Sigmoid colon (tissue), 7 donors: Measurements from ENCODE around the gene SHISAL1. TPM values are rescaled to one million over a fixed set of nuclear protein-coding genes. Genes with fewer than 3 reads are reported as not detected.
A peak's percentile ranks its signal among the peaks of the same experiment; 100 is the strongest.
"Not testable (repeated sequence)": the region's sequence is repeated elsewhere in the genome, so short reads cannot be mapped to it uniquely, and the experiment has no call there.

Experiments used
- DNase-seq: peaks from one replicate; pipeline ENCODE4 v3.0.0-alpha.2; 2019
- H3K27ac ChIP-seq, 4 donors: fragments of 200-600 bp; sonication (generic); one replicate each; pipeline ENCODE4 v1.5.1; 2016 to 2019; ENCODE audit warnings: mild to moderate bottlenecking in 1 of 4
- H3K27me3 ChIP-seq, 3 donors: fragments of 200-600 bp; sonication (generic); one replicate each; pipeline ENCODE4 v1.5.1; 2019; ENCODE audit warnings: mild to moderate bottlenecking in 1 of 3
- H3K36me3 ChIP-seq, 4 donors: fragments of 200-600 bp; sonication (generic); one replicate each; pipeline ENCODE4 v1.5.1; 2016 to 2019
- H3K4me1 ChIP-seq, 4 donors: fragments of 200-600 bp; sonication (generic); one replicate each; pipeline ENCODE4 v1.5.1; 2017 to 2019
- H3K4me3 ChIP-seq, 4 donors: fragments of 200-600 bp; sonication (generic); one replicate each; pipeline ENCODE4 v1.5.1; 2017 to 2019; ENCODE audit warnings: mild to moderate bottlenecking in 2 of 4, moderate library complexity in 1 of 4
- H3K9me3 ChIP-seq, 4 donors: fragments of 200-600 bp in 3 of 4; sonication (generic) in 3 of 4; one replicate each; pipeline versions ENCODE4 v1.5.1 to v1.6.1; 2013 to 2019
- EP300 ChIP-seq, 4 donors: sonication (generic); formaldehyde crosslinking; IDR thresholded peaks; one replicate each; pipeline ENCODE4 v1.6.1; 2017; ENCODE audit warnings: antibody characterized with exemption in 4 of 4
- POLR2A ChIP-seq, 2 donors: fragments of 450-650 bp; IDR thresholded peaks; one replicate each; pipeline ENCODE4 v1.6.1; 2016; ENCODE audit warnings: antibody characterized with exemption in 2 of 2, mild to moderate bottlenecking in 2 of 2, moderate library complexity in 2 of 2
- POLR2AphosphoS5 ChIP-seq, 4 donors: sonication (generic); formaldehyde crosslinking; IDR thresholded peaks; one replicate each; pipeline ENCODE4 v1.6.1; 2017; ENCODE audit warnings: antibody characterized with exemption in 4 of 4
- WGBS, 2 donors: extraction: QIAGEN DNeasy Blood & Tissue Kit; methylation state at CpG; one replicate each; pipeline ENCODE4 v1.1.7; 2013; 5-methylcytosine and 5-hydroxymethylcytosine counted together
- intact Hi-C: fragments of 100-400 bp; cut with DNase I; formaldehyde crosslinking; loops from one replicate; pipeline ENCODE4 v1.15.1; 2023
- polyA plus RNA-seq, 3 donors: library from polyadenylated mRNA; stranded (reverse); fragments of 200-250 nt; gene quantifications; one replicate each; pipeline ENCODE4 v1.2.3, GENCODE V29; 2013
- total RNA-seq, 4 donors: library from RNA; depleted of rRNA; stranded (reverse); fragments of >200 nt; gene quantifications; one replicate each; pipeline ENCODE4 v1.1.0, GENCODE V29; 2016
- TF ChIP-seq, protein P1 (sequence below), 4 experiments: fragments of 450-650 bp in 3 of 4; fragments of 200-600 bp in 1 of 4; IDR thresholded peaks; one replicate each; pipeline ENCODE4 v1.5.1; 2016 to 2019; ENCODE audit warnings: antibody characterized with exemption in 4 of 4, mild to moderate bottlenecking in 3 of 4, moderate library complexity in 2 of 4
- donor health status: healthy with polysubstance abuse.
- donor health status: Bipolar disorder and iron deficiency.
- donor health status: healthy.

SHISAL1 gene
- total and polyA plus RNA-seq, 7 donors, result 0.23 to 32.4 (median 20.7) TPM

DNA sequence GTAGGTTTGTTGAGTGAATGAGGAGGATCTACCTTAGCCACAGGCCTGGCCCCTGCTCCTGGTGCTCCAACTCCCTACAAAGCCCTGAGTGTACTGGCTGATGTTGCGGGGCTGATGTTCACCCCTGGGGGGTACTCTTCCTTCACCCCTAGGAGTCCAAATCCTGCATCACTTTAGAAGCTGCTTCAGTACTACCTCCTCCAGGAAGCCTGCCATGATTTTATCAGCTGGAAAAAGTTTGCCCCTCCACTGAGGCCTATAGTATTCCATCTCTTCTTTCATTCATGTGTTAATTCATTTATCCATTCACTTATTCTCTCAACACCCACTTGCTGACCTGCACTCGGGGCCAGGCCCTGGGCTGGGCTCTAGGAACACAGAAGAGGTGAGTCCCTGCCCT, 7.8 kb downstream of the SHISAL1 start:
- no peaks in the 10 kb centered on the region for H3K27me3 ChIP-seq
- no peaks in the 10 kb centered on the region for H3K9me3 ChIP-seq
- 77 to 92% methylated on average over 2 of the region's 2 CpGs for WGBS, 2 donors
- intact Hi-C loops, result loop anchor here (5.0 to 10.0 kb wide), 3 partner anchors 160 to 218 kb away; partner anchors contain the start of gene RTL6
- no peaks in the 10 kb centered on the region for H3K36me3 ChIP-seq
- no peak for DNase-seq
- TF ChIP-seq EP300 (IDR thresholded peaks at IDR 0.05), result no peak
- TF ChIP-seq, protein P1, sequence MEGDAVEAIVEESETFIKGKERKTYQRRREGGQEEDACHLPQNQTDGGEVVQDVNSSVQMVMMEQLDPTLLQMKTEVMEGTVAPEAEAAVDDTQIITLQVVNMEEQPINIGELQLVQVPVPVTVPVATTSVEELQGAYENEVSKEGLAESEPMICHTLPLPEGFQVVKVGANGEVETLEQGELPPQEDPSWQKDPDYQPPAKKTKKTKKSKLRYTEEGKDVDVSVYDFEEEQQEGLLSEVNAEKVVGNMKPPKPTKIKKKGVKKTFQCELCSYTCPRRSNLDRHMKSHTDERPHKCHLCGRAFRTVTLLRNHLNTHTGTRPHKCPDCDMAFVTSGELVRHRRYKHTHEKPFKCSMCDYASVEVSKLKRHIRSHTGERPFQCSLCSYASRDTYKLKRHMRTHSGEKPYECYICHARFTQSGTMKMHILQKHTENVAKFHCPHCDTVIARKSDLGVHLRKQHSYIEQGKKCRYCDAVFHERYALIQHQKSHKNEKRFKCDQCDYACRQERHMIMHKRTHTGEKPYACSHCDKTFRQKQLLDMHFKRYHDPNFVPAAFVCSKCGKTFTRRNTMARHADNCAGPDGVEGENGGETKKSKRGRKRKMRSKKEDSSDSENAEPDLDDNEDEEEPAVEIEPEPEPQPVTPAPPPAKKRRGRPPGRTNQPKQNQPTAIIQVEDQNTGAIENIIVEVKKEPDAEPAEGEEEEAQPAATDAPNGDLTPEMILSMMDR (IDR thresholded peaks at IDR 0.05), result no peak
- TF ChIP-seq POLR2AphosphoS5 (IDR thresholded peaks at IDR 0.05), result no peak
- no peak for TF ChIP-seq POLR2A (IDR thresholded peaks at IDR 0.05)
- peaks cover under 1 to 64% (median 61%) of the 10 kb centered on the region in 4 donors for H3K4me1 ChIP-seq
- H3K27ac ChIP-seq, result peak overlapping the region; percentile 79 to 98 (median 92)
- no peak overlapping the region for H3K4me3 ChIP-seq

DNA sequence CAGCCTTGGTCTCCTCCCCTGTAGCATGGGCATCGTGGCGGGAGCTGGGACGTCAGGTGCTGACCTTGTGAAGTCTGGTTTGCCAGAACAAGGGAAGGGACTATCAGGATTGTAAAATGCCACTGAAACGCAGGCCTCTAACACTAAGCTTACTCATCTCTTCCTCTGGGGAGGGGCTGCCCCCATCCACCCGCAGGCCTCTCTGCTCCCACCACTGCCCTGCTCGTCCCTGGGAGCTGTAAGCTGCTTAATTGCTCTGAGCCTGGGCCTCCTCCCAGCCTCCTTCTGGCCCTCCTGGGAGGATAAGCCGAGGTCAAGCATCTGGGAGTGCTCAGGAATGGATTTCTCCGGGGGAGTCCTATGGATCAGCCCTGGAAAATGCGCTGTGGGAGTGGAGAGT, 8.4 kb downstream of the SHISAL1 start:
- TF ChIP-seq POLR2AphosphoS5 (IDR thresholded peaks at IDR 0.05) (no peak), EP300 (IDR thresholded peaks at IDR 0.05) (no peak), POLR2A (IDR thresholded peaks at IDR 0.05) (no peak)
- TF ChIP-seq, protein P1 (IDR thresholded peaks at IDR 0.05), result no peak
- Histone ChIP-seq H3K27ac (peak overlapping the region; percentile 79 to 98 (median 92)), H3K36me3 (no peaks in the 10 kb centered on the region), H3K9me3 (no peaks in the 10 kb centered on the region), H3K27me3 (no peaks in the 10 kb centered on the region), H3K4me3 (no peak overlapping the region), H3K4me1 (peaks cover 3 to 59% (median 56%) of the 10 kb centered on the region in 4 donors)
- DNase-seq, result no peak
- WGBS, 2 donors, result 35 to 62% methylated on average over 9 of the region's 9 CpGs
- intact Hi-C loops, result loop anchor here (10.0 kb wide), 1 partner anchor 160 kb away; no protein-coding TSS in a partner anchor

DNA sequence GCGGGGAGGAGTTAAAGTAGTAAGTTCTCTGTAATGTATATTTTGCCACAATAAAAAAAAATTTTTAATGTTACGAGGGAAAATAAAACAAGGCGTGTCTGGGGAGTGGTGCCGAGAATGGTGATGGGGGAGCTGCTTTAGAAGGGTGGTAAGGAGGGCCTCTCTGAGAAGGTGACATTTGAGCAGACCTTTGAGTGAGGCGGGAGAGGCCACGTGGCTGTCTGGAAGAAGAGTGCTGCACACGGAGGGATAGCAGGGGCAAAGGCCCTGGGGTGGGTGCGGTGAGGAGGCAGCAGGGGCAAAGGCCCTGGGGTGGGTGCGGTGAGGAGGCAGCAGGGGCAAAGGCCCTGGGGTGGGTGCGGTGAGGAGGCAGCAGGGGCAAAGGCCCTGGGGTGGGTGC, 10.4 kb downstream of the SHISAL1 start:
- 42 to 77% methylated on average over 8 to 9 of the region's 10 CpGs for WGBS, 2 donors
- H3K36me3 ChIP-seq, DNase-seq, H3K27ac ChIP-seq, H3K4me3 ChIP-seq, H3K9me3 ChIP-seq, H3K27me3 ChIP-seq: not testable (repeated sequence)
- intact Hi-C loops, result loop anchor here (10.0 kb wide), 1 partner anchor 158 kb away; no protein-coding TSS in a partner anchor
- peaks cover 3 to 39% (median 37%) of the 10 kb centered on the region in 4 donors for H3K4me1 ChIP-seq

DNA sequence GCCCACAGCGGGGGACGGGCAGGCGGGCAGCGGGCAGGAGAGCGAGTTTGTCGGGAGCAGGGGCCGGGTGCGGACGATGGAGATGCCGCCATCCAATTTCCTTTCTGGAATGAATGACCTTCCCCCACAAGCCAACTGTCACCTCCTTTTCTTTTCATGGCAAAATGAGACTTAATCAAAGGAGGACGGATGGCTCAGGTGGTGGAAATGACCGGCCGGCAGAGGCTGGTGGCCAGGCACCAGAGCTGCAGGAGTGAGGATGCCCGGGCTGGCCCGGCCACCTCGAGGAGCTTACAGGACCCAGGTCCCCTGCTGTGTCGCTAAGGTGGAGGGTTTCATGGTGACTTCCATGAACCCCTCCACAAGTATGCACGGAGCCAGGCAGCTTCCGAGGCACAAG, 11.7 kb downstream of the SHISAL1 start:
- Histone ChIP-seq H3K36me3 (no peaks in the 10 kb centered on the region), H3K27ac (no peak overlapping the region), H3K27me3 (no peaks in the 10 kb centered on the region), H3K4me1 (peaks cover 3 to 26% (median 25%) of the 10 kb centered on the region in 4 donors), H3K4me3 (no peak overlapping the region), H3K9me3 (no peaks in the 10 kb centered on the region)
- WGBS, 2 donors, result 84 to 85% methylated on average over 19 of the region's 19 CpGs
- DNase-seq, result no peak
- TF ChIP-seq EP300 (IDR thresholded peaks at IDR 0.05), result no peak
- TF ChIP-seq, protein P1 (IDR thresholded peaks at IDR 0.05), result no peak
- no peak for TF ChIP-seq POLR2AphosphoS5 (IDR thresholded peaks at IDR 0.05)
- no peak for TF ChIP-seq POLR2A (IDR thresholded peaks at IDR 0.05)
- intact Hi-C loops, result loop anchor here (10.0 kb wide), 1 partner anchor 156 kb away; no protein-coding TSS in a partner anchor

DNA sequence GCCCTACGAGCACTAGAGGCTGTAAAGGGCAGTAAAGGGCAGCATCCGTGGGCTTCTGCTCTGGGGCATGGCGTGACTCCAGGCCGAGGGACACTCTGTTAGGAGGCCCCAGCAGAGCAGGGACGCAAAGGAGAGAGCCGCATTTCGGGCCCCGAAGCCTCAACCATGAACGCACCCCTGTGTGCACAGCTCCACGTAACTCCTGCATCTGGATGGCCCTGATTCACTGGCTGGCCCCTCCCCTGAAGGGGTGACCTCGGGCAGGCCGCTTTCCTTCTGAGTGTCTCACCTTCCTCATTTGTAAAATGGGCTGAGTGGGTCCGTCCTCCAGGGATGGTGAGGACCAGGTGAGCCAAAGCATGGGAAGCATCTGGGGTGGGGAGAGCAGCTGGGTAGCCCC, 13.6 kb downstream of the SHISAL1 start:
- TF ChIP-seq POLR2A (IDR thresholded peaks at IDR 0.05), result no peak
- TF ChIP-seq POLR2AphosphoS5 (IDR thresholded peaks at IDR 0.05), result no peak
- Histone ChIP-seq H3K4me3 (no peak overlapping the region), H3K9me3 (no peaks in the 10 kb centered on the region), H3K27me3 (no peaks in the 10 kb centered on the region), H3K4me1 (peaks cover 3 to 7% (median 5%) of the 10 kb centered on the region in 4 donors), H3K36me3 (no peaks in the 10 kb centered on the region), H3K27ac (no peak overlapping the region)
- WGBS, 2 donors, result 47 to 78% methylated on average over 13 of the region's 13 CpGs
- DNase-seq, result no peak
- intact Hi-C loops, result no loop called here
